DND-41 (cell line): Measurements from ENCODE around the gene RAET1E.

Experiments used
- ATAC-seq: fragments of 200-7000 bp; cut with Tn5 transposase; 3 replicates; pipeline ENCODE4 v1.9.1; 2021; ENCODE audit warnings: low read depth; ENCODE audit not compliant: insufficient read depth
- DNase-seq: peaks from one replicate; pipeline ENCODE4 v3.0.0-alpha.2; 2020
- H2AFZ ChIP-seq: 2 replicates; pipeline ENCODE4 v1.6.0; 2012; ENCODE audit warnings: low read depth, low read length
- H3K27ac ChIP-seq: 2 replicates; pipeline ENCODE4 v1.5.1; 2012; ENCODE audit warnings: low read length, inconsistent platforms
- H3K27me3 ChIP-seq: fragments of 200-600 bp; sonication (generic); 2 replicates; pipeline ENCODE4 v1.6.0; 2012; ENCODE audit warnings: low read length, mild to moderate bottlenecking, inconsistent platforms; ENCODE audit not compliant: insufficient read depth, poor library complexity
- H3K36me3 ChIP-seq: 2 replicates; pipeline ENCODE4 v1.5.1; 2012; ENCODE audit warnings: low read length, inconsistent platforms; ENCODE audit not compliant: insufficient read depth
- H3K4me1 ChIP-seq: 2 replicates; pipeline ENCODE4 v1.5.1; 2012; ENCODE audit warnings: mild to moderate bottlenecking, low read length; ENCODE audit not compliant: insufficient read depth
- H3K4me2 ChIP-seq: 2 replicates; pipeline ENCODE4 v1.6.0; 2012; ENCODE audit warnings: mild to moderate bottlenecking, moderate library complexity, low read length, inconsistent platforms; ENCODE audit not compliant: insufficient read depth
- H3K4me3 ChIP-seq, 2 experiments: fragments of 200-600 bp in 1 of 2; shearing (Covaris generic) in 1 of 2; 2 replicates each; pipeline ENCODE4 v1.5.1; 2012 to 2016; ENCODE audit warnings: inconsistent platforms in 2 of 2, low read length in 2 of 2, mild to moderate bottlenecking in 2 of 2, low read depth in 1 of 2, moderate library complexity in 1 of 2
- H3K79me2 ChIP-seq: 2 replicates; pipeline ENCODE4 v1.6.0; 2012; ENCODE audit warnings: low read length, inconsistent platforms; ENCODE audit not compliant: insufficient read depth
- H3K9ac ChIP-seq: 2 replicates; pipeline ENCODE4 v1.6.0; 2012; ENCODE audit warnings: low read depth, mild to moderate bottlenecking, inconsistent platforms, low read length, moderate library complexity
- H3K9me3 ChIP-seq: 2 replicates; pipeline ENCODE4 v1.5.1; 2012; ENCODE audit warnings: low read length, moderate library complexity, mild to moderate bottlenecking, inconsistent platforms; ENCODE audit not compliant: insufficient read depth, severe bottlenecking
- H4K20me1 ChIP-seq: 2 replicates; pipeline ENCODE4 v1.6.0; 2012; ENCODE audit warnings: low read length; ENCODE audit not compliant: insufficient read depth
- EZH2 ChIP-seq: IDR thresholded peaks from 3 replicates; pipeline ENCODE4 v1.6.1; 2012; ENCODE audit warnings: borderline replicate concordance, low read depth, mild to moderate bottlenecking, moderate library complexity, low read length, inconsistent platforms; ENCODE audit not compliant: severe bottlenecking
- TF ChIP-seq, protein P1 (sequence below): IDR thresholded peaks from 2 replicates; pipeline ENCODE4 v1.5.1; 2012; ENCODE audit warnings: borderline replicate concordance, low read length, moderate library complexity, mild to moderate bottlenecking; ENCODE audit not compliant: poor library complexity, severe bottlenecking; ENCODE audit errors: extremely low read depth

Gene RAET1E

DNA sequence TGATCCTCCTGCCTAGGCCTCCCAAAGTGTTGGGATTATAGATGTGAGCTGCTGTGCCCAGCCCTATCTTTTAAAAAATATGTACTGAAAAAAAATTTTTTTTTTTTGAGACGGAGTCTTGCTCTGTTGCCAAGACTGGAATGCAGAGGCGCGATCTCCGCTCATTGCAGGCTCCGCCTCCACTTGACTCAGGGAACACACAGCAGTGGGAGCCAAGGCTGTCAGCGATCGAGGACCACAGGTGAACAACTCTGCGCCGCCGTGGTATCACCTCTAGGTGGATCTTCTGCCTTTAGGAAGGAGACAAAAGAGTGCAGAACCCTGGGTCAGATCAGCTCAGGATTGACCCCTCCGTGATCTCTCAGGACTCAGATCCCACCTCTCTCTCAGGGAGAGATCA, 13.7 kb downstream of the RAET1E start:
- no peak for DNase-seq
- TF ChIP-seq, protein P1, sequence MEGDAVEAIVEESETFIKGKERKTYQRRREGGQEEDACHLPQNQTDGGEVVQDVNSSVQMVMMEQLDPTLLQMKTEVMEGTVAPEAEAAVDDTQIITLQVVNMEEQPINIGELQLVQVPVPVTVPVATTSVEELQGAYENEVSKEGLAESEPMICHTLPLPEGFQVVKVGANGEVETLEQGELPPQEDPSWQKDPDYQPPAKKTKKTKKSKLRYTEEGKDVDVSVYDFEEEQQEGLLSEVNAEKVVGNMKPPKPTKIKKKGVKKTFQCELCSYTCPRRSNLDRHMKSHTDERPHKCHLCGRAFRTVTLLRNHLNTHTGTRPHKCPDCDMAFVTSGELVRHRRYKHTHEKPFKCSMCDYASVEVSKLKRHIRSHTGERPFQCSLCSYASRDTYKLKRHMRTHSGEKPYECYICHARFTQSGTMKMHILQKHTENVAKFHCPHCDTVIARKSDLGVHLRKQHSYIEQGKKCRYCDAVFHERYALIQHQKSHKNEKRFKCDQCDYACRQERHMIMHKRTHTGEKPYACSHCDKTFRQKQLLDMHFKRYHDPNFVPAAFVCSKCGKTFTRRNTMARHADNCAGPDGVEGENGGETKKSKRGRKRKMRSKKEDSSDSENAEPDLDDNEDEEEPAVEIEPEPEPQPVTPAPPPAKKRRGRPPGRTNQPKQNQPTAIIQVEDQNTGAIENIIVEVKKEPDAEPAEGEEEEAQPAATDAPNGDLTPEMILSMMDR = no peak
- TF ChIP-seq EZH2 = no peak
- Histone ChIP-seq H2AFZ (no peak overlapping the region), H4K20me1 (no peaks in the 10 kb centered on the region), H3K4me2 (no peak overlapping the region), H3K9ac (no peak overlapping the region), H3K4me3 (no peak overlapping the region), H3K4me1 (no peaks in the 10 kb centered on the region), H3K27me3 (no peaks in the 10 kb centered on the region), H3K9me3 (no peaks in the 10 kb centered on the region), H3K27ac (no peak overlapping the region), H3K79me2 (no peaks in the 10 kb centered on the region), H3K36me3 (no peaks in the 10 kb centered on the region)
- no peak for ATAC-seq

DNA sequence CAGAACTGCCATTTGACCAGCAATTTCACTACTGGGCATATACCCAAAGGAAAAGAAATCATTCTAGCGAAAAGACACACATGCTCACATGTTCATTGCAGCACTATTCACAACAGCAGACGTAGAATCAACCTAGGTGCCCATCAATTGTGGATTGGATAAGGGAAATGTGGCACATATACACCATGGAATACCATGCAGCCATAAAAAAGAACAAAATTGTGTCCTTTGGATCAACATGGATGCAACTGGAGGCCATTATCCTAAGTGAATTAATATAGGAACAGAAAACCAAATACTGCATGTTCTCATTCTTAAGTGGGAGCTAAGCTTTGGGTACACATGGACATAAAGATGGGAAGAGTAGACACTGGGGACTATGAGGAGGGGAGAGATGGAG, 16.1 kb downstream of the RAET1E start:
- DNase-seq = no peak
- TF ChIP-seq EZH2 = no peak
- TF ChIP-seq, protein P1 = no peak
- Histone ChIP-seq H3K9ac (no peak overlapping the region), H3K4me3 (no peak overlapping the region), H3K79me2 (no peaks in the 10 kb centered on the region), H4K20me1 (no peaks in the 10 kb centered on the region), H3K9me3 (no peaks in the 10 kb centered on the region), H3K36me3 (no peaks in the 10 kb centered on the region), H3K27ac (no peak overlapping the region), H3K4me2 (no peak overlapping the region), H3K4me1 (no peaks in the 10 kb centered on the region), H2AFZ (no peak overlapping the region), H3K27me3 (no peaks in the 10 kb centered on the region)
- ATAC-seq = no peak

DNA sequence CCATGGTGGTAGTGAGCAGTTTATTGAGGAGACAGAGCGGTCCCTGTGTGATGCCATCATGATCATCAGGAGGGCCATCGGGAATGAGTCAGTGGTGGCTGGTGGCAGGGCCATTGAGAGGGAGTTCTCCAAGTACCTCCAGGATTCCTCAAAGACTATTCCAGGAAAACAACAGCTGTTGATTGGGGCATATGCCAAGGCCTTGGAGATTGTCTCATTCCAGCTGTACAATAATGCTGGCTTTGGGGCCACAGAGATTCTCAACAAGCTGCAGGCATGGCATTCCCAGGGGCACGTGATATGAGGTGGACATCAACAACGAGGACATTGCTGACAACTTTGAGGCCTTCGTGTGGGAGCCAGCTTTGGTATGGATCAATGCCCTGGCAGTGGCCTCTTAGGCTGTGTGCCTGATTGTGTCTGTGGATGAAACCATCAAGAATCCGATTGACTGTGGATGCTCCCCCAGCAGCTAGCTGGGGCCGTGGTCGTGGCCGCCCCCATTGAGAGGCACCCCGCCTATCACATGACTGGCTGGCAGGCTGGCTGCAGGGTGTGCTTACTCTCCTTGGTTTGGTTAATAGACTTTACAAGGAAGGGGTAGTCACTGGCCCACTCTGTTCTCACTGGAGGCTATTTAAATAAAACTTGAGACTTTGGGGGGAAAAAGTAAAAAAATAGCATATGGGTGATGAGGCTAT, 16.7 kb downstream of the RAET1E start:
- no peak for DNase-seq
- no peaks in the 10 kb centered on the region for H3K27me3 ChIP-seq
- H3K9ac ChIP-seq = no peak overlapping the region
- TF ChIP-seq EZH2 = no peak
- TF ChIP-seq, protein P1 = no peak
- H4K20me1 ChIP-seq = no peaks in the 10 kb centered on the region
- no peak overlapping the region for H3K27ac ChIP-seq
- H3K9me3 ChIP-seq = no peaks in the 10 kb centered on the region
- H3K36me3 ChIP-seq = no peaks in the 10 kb centered on the region
- H3K79me2 ChIP-seq = no peaks in the 10 kb centered on the region
- no peak overlapping the region for H3K4me3 ChIP-seq
- no peaks in the 10 kb centered on the region for H3K4me1 ChIP-seq
- no peak overlapping the region for H3K4me2 ChIP-seq
- no peak for ATAC-seq
- H2AFZ ChIP-seq = no peak overlapping the region

DNA sequence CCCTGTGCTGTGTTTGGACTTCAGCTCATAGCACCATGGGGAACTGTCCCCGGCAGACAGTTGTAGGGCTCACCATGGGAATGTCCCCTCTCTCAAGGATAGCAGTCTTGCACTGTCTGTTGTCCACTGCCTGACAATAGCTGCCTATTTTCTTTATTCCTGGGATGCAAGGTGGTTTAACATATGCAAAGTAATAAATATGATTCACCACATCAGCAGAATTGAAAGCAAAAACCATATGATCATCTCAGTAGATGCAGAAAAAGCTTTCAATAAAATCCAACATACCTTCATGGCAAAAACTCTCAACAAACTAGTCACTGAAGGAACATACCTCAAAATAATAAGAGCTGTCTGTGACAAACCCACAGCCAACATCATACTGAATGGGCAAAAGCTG, 20.3 kb downstream of the RAET1E start:
- Histone ChIP-seq H3K79me2 (no peaks in the 10 kb centered on the region), H4K20me1 (no peaks in the 10 kb centered on the region), H3K27me3 (peaks cover 10% of the 10 kb centered on the region), H2AFZ (no peak overlapping the region), H3K4me2 (no peak overlapping the region), H3K4me1 (no peaks in the 10 kb centered on the region), H3K4me3 (no peak overlapping the region), H3K27ac (no peak overlapping the region), H3K9ac (no peak overlapping the region), H3K36me3 (no peaks in the 10 kb centered on the region), H3K9me3 (no peaks in the 10 kb centered on the region)
- no peak for TF ChIP-seq EZH2
- TF ChIP-seq, protein P1 = no peak
- no peak for DNase-seq
- no peak for ATAC-seq
